H1 (cell line): ENCODE results near the gene PTX4. TPM values are rescaled to one million over a fixed set of nuclear protein-coding genes. Genes with fewer than 3 reads are reported as not detected.

Experiments used
- CREB1 ChIP-seq: IDR thresholded peaks from 2 replicates; pipeline ENCODE4 v1.6.1; 2012; ENCODE audit warnings: inconsistent platforms
- EGR1 ChIP-seq: IDR thresholded peaks from 2 replicates; pipeline ENCODE4 v1.6.1; 2011; ENCODE audit warnings: low read depth, low read length, borderline replicate concordance
- POU5F1 ChIP-seq: IDR thresholded peaks from 2 replicates; pipeline ENCODE4 v1.6.1; 2011; ENCODE audit warnings: low read depth, mild to moderate bottlenecking, low read length, moderate library complexity
- SIX5 ChIP-seq: IDR thresholded peaks from 2 replicates; pipeline ENCODE4 v1.6.1; 2011; ENCODE audit warnings: mild to moderate bottlenecking, low read depth, low read length
- TAF1 ChIP-seq: IDR thresholded peaks from 2 replicates; pipeline ENCODE4 v1.6.1; 2011; ENCODE audit warnings: mild to moderate bottlenecking, low read depth, low read length
- polyA plus RNA-seq, 7 experiments: library from polyadenylated mRNA; depleted of rRNA in 3 of 7; stranded (reverse) in 5 of 7; unstranded in 2 of 7; fragments of >200 nt in 5 of 7; fragments of 200-250 nt in 2 of 7; gene quantifications; 1 replicate in 5 of 7; 2 replicates in 1 of 7; 4 replicates in 1 of 7; pipeline versions ENCODE4 v1.2.1 to v1.2.3, GENCODE V29; 2011 to 2013; ENCODE audit warnings: missing spikeins in 2 of 7, mixed read lengths in 2 of 7
- total RNA-seq: library from RNA; stranded (reverse); fragmentation: NEBNext Ultra II Directional; extraction: Animal tissue kit (Norgen Biotek cat#: 25700); gene quantifications from 2 replicates; pipeline ENCODE4 v1.2.1, GENCODE V29; 2021
- TF ChIP-seq, protein P1 (sequence below): fragments of 300-600 bp; sonication (generic); IDR thresholded peaks from 2 replicates; pipeline ENCODE4 v1.7.1; 2012; ENCODE audit warnings: low read length, moderate library complexity, mild to moderate bottlenecking, inconsistent platforms; ENCODE audit not compliant: insufficient replicate concordance
- TF ChIP-seq, protein P2 (sequence below): IDR thresholded peaks from 2 replicates; pipeline ENCODE4 v1.6.1; 2012; ENCODE audit warnings: inconsistent platforms

The PTX4 gene
- total and polyA plus RNA-seq, 2 of the 8 experiments (the other 6 are each of a cell fraction or from before 2014, with no cell fraction given): not detected

- TF ChIP-seq TAF1 (no peak), CREB1 (no peak), SIX5 (no peak), POU5F1 (no peak), EGR1 (no peak)
- TF ChIP-seq, protein P1, sequence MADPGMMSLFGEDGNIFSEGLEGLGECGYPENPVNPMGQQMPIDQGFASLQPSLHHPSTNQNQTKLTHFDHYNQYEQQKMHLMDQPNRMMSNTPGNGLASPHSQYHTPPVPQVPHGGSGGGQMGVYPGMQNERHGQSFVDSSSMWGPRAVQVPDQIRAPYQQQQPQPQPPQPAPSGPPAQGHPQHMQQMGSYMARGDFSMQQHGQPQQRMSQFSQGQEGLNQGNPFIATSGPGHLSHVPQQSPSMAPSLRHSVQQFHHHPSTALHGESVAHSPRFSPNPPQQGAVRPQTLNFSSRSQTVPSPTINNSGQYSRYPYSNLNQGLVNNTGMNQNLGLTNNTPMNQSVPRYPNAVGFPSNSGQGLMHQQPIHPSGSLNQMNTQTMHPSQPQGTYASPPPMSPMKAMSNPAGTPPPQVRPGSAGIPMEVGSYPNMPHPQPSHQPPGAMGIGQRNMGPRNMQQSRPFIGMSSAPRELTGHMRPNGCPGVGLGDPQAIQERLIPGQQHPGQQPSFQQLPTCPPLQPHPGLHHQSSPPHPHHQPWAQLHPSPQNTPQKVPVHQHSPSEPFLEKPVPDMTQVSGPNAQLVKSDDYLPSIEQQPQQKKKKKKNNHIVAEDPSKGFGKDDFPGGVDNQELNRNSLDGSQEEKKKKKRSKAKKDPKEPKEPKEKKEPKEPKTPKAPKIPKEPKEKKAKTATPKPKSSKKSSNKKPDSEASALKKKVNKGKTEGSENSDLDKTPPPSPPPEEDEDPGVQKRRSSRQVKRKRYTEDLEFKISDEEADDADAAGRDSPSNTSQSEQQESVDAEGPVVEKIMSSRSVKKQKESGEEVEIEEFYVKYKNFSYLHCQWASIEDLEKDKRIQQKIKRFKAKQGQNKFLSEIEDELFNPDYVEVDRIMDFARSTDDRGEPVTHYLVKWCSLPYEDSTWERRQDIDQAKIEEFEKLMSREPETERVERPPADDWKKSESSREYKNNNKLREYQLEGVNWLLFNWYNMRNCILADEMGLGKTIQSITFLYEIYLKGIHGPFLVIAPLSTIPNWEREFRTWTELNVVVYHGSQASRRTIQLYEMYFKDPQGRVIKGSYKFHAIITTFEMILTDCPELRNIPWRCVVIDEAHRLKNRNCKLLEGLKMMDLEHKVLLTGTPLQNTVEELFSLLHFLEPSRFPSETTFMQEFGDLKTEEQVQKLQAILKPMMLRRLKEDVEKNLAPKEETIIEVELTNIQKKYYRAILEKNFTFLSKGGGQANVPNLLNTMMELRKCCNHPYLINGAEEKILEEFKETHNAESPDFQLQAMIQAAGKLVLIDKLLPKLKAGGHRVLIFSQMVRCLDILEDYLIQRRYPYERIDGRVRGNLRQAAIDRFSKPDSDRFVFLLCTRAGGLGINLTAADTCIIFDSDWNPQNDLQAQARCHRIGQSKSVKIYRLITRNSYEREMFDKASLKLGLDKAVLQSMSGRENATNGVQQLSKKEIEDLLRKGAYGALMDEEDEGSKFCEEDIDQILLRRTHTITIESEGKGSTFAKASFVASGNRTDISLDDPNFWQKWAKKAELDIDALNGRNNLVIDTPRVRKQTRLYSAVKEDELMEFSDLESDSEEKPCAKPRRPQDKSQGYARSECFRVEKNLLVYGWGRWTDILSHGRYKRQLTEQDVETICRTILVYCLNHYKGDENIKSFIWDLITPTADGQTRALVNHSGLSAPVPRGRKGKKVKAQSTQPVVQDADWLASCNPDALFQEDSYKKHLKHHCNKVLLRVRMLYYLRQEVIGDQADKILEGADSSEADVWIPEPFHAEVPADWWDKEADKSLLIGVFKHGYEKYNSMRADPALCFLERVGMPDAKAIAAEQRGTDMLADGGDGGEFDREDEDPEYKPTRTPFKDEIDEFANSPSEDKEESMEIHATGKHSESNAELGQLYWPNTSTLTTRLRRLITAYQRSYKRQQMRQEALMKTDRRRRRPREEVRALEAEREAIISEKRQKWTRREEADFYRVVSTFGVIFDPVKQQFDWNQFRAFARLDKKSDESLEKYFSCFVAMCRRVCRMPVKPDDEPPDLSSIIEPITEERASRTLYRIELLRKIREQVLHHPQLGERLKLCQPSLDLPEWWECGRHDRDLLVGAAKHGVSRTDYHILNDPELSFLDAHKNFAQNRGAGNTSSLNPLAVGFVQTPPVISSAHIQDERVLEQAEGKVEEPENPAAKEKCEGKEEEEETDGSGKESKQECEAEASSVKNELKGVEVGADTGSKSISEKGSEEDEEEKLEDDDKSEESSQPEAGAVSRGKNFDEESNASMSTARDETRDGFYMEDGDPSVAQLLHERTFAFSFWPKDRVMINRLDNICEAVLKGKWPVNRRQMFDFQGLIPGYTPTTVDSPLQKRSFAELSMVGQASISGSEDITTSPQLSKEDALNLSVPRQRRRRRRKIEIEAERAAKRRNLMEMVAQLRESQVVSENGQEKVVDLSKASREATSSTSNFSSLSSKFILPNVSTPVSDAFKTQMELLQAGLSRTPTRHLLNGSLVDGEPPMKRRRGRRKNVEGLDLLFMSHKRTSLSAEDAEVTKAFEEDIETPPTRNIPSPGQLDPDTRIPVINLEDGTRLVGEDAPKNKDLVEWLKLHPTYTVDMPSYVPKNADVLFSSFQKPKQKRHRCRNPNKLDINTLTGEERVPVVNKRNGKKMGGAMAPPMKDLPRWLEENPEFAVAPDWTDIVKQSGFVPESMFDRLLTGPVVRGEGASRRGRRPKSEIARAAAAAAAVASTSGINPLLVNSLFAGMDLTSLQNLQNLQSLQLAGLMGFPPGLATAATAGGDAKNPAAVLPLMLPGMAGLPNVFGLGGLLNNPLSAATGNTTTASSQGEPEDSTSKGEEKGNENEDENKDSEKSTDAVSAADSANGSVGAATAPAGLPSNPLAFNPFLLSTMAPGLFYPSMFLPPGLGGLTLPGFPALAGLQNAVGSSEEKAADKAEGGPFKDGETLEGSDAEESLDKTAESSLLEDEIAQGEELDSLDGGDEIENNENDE: no peak
- TF ChIP-seq, protein P2, sequence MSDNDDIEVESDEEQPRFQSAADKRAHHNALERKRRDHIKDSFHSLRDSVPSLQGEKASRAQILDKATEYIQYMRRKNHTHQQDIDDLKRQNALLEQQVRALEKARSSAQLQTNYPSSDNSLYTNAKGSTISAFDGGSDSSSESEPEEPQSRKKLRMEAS: no peak
Measured at GRCh38 chr16:1464894-1465566, 23.7 kb downstream of the PTX4 start (continued).
